ENCODE data around the gene LARGE1.

- TF ChIP-seq CTCF (conservative IDR thresholded peaks at IDR 0.05 in 1 of 2, IDR thresholded peaks at IDR 0.05 in 1 of 2; ENCODE audit: low read depth in 1 of 2, low read length in 2 of 2) (no peak), EZH2 (IDR thresholded peaks at IDR 0.05; ENCODE audit: low read length, missing control alignments) (no peak)
These were observed 1.5 kb downstream of the LARGE1 start for GRCh38 chr22:33918676-33919365.

Data from fibroblast of lung (primary cell).